IPS-18c (cell line): ENCODE measurements around the gene CFAP73.

Experiments
- H3K4me3 ChIP-seq: 2 replicates; pipeline ENCODE4 v1.7.0; 2013; ENCODE audit warnings: low read depth, mild to moderate bottlenecking, low read length, moderate library complexity; ENCODE audit not compliant: insufficient read depth
- H3K9me3 ChIP-seq: one replicate; pipeline ENCODE4 v1.6.1; 2013; ENCODE audit warnings: mild to moderate bottlenecking, low read length, moderate library complexity; ENCODE audit not compliant: control insufficient read depth, insufficient read depth

CFAP73 gene

DNA sequence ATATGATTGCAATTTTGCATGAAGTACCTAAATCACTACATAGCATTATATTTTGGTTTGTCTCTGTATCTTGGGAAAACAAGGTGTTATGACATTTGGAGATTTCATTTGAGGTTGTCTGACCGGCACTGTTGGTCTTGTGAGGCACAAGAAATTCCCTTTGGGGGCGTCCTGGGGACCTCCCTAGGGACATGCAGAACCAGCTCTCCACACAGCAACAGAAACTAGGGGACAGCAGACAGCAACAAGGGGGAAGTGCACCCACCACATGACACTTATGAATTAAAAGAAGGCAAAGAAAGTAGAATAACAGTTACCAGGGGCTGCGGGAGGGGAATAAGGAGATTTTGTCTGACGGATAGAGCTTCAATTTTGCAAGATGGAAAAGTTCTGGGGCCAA is 21.4 kb downstream of the CFAP73 start:
- H3K4me3 ChIP-seq: no peak overlapping the region
- no peaks in the 10 kb centered on the region for H3K9me3 ChIP-seq

DNA sequence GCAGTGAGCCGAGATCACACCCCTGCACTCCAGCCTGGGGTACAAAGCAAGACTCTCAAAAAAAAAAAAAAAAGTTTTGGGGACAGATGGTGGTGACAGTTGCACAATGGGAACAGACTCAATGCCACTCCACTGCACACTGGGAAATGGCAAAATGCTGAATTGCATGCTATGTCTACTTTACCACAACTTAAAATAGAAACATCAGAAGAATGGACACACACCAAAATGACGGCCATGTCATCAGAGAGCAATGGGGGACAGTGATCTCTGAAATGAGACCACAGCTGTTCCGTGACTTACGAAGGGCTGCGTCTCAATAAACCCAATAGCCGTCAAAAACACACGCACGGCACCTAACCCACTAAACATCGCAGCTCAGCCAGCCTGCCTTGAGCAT is 22.0 kb downstream of the CFAP73 start:
- H3K9me3 ChIP-seq: no peaks in the 10 kb centered on the region
- no peak overlapping the region for H3K4me3 ChIP-seq

DNA sequence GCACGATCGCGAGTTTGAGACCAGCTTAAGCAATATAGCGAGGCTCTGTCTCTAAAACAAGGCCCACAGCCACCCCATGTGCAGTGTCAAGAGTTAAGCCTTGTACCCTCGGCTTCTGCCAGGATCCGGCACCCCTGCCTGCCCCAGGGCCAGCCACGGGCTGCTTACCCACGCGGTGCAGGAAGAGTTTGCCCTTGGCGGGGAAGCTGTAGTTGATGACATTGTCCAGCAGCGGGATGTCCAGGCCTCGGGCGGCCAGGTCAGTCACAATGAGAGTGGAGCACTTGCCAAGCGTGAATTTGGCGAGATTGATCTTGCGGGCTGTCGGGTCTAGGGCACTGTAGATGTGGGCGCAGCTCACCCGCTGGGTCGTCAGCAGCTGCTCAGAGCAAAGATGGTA is 22.7 kb downstream of the CFAP73 start:
- no peak overlapping the region for H3K4me3 ChIP-seq
- no peaks in the 10 kb centered on the region for H3K9me3 ChIP-seq

DNA sequence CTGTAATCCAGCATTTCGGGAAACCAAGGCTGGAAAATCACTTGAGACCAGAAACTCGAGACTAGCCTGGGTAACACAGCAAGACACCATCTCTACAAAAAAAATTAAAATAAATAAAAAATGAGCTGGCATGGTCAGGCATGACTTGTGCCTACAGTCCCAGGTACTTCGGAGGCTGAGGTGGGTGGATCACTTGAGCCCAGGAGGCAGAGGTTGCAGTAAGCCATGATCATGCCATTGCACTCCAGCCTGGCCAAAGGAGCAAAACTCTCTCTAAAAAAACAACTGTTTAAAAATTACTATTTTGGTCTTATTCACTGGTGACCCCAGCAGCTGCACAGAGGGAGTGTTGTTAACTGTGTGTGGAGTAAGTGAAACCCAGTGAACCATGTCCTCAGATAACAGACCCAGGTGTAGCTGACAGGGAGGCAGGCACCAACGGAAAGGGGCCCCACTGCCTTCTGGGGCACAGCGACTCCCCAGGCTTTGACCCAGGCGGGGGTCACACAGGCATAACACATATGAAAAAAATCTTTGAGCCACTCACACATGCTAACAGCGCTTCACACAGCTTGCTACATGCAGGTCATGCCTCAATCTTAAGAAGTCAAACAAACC is 23.7 kb downstream of the CFAP73 start:
- no peak overlapping the region for H3K4me3 ChIP-seq
- no peaks in the 10 kb centered on the region for H3K9me3 ChIP-seq

DNA sequence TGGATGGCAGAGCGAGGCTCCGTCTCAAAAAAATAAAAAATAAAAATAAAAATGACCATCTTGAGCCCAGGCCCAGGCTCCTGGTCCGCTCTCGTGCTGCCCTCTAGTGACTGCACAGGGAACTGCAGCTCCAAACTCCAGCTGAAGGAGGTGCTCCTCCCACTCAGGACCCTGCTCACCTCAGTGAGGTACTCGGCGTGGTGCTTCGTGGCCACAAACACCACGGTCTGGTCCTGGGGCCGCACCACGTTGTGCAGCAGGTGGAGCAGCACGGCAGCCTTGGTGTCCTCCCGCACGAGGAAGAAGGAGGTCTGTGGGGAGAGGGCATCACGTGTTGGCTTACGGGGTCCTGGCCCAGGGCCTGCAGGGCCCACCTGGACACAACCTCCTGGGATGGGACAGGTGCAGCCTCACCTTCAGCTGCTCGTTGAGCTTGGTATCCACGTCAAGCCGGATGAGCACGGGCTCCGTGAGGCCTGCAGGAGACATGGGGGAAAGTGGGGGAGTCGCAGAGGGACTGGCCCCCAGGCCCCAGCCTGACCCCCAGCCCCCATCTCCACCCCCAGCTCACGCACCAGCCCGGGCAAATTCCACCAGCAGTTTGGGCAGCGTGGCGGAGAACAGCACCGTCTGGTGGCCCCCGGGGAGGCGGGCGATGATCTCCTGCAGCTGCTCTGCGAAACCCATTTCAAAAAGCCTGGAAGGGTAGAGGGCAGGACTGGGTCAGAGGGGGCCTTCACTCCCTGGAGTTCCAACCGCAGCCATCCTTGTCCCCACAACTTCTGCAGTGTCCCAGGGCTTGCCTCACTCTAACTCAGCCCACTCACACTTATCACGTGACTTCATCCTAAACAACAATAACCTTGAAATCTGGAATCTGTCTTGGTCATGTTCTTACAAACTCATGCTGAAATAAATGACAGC is 25.2 kb downstream of the CFAP73 start:
- Histone ChIP-seq H3K9me3 (no peaks in the 10 kb centered on the region), H3K4me3 (no peak overlapping the region)

DNA sequence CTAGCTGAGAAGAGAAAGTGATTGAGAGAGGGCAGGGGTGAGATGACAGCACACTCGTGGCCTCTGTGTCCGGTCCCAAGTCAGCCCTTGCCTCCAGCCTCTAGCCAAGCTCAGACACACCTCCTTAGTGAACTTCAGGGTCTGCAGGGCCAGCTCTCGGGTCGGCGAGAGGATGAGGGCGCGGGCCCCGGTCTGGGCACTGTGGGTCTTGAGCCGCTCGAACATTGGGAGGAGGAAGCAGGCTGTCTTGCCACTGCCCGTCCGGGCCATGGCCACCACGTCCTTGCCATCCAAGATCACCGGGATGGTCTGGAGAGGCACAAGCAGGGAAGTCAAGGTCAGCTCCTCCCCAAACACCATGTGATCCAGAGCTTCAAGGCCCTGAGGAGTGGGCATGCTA is 29.5 kb downstream of the CFAP73 start:
- H3K4me3 ChIP-seq: no peak overlapping the region
- H3K9me3 ChIP-seq: no peaks in the 10 kb centered on the region

DNA sequence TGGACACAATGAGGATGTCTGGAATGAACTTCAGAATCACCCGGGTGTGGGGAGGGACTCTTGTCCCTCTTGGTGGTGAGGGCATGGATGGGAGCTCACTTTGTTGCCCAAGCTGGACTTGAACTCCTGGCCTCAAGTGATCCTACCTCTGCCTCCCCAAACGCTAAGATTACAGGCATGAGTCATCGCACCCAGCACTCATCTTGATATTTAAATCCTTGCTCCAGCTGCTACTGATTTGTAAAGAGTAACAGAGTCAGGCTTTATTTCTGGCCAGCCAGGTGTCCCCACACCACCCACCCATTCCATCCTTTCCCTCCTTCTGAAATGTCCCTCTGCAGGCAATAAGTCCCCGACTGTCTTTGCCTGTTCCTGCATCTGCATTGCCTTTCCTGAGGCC is 30.8 kb downstream of the CFAP73 start:
- H3K4me3 ChIP-seq: no peak overlapping the region
- H3K9me3 ChIP-seq: no peaks in the 10 kb centered on the region

DNA sequence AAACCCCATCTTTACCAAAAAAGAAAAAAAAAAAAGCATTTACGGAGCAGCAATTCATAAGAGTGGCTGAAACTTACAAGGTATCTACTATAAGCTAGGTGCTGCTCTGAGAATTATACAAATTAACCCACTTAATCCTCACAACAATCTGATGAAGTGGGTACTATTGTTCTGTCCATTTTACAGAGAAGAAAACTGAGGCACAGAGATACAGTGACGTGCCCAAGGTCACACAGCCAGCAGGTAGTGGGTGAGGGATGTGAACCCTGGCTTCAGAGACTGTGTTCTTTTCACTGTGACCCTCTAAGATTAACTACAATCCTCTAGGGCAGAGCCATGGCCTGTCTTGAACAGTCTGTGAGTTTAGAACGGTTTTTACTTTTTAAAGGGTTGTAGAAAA is 32.5 kb downstream of the CFAP73 start:
- Histone ChIP-seq H3K9me3 (no peaks in the 10 kb centered on the region), H3K4me3 (no peak overlapping the region)

DNA sequence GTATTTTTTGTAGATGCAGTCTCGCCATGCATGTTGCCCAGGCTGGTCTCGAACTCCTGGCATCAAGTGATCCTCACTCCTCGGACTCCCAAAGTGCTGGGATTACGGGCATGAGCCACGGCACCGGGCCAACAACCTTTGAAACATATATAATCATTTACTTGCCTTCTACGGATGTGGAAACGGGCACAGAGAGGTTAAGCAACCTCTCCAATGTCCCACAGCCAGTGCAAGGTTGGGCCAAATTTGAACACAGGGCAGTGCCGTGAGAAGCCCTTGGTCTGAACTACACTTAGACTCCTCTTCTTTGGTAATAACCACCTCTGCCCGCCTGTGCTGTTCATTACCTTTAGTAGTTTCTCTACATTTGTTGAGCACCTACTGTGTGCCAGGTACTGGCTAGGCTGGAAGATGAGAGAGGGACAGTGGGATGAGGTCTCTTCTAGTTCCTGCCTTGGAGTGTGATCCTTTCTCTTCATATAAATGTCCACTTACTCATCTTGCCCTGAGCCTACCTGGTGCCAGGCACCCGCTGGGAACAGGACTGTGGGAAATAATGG is 33.6 kb downstream of the CFAP73 start:
- Histone ChIP-seq H3K9me3 (no peaks in the 10 kb centered on the region), H3K4me3 (no peak overlapping the region)

DNA sequence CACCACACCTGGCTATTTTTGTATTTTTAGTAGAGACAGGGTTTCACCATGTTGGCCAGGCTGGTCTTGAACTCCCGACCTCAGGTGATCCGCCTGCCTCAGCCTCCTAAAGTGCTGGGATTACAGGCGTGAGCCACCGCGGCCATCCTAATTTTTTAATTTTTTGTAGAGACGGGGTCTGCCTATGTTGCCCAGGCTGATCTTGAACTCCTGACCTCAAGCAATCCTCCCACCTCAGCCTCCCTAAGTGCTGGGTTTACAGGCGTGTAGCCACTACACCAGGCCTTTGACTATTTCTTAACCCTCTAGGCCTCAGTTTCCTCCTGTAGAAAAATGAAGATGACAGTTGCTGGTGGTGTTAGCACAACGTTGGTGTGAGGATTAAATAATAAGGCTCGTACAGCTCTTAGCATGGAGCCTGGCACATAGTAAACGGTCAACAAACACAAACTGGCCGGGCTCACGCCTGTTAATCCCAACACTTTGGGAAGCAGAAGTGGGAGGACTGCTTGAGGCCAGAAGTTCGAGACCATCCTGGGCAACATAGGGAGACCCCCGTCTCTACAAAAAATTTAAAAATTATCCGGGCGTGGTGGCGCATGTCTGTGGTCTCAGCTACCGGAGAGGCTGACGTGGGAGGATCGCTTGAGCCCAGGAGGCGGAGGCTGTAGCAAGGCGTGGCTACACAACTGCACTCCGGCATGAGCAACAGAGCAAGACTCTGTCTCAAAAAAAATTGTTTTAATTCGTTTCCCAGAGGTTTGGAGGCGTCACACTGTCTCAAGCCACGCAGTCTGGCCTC is 34.8 kb downstream of the CFAP73 start:
- peak overlapping the region; percentile 97 for H3K4me3 ChIP-seq
- no peaks in the 10 kb centered on the region for H3K9me3 ChIP-seq

DNA sequence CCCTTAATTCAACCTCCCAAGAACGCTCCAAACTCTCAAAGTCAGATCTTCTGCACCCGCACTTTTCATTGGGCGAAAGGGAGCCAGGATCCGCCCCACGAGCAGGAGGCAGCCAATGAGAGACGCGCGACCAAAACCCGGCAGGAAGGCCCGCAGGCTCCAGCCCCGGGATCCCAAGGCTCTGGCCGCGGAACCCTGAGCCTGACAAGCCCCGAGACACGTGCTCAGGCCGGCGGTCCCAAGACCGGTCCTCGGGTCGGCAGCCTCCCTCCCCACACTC is 35.3 kb downstream of the CFAP73 start:
- Histone ChIP-seq H3K4me3 (peak overlapping the region; percentile 97), H3K9me3 (no peaks in the 10 kb centered on the region)

DNA sequence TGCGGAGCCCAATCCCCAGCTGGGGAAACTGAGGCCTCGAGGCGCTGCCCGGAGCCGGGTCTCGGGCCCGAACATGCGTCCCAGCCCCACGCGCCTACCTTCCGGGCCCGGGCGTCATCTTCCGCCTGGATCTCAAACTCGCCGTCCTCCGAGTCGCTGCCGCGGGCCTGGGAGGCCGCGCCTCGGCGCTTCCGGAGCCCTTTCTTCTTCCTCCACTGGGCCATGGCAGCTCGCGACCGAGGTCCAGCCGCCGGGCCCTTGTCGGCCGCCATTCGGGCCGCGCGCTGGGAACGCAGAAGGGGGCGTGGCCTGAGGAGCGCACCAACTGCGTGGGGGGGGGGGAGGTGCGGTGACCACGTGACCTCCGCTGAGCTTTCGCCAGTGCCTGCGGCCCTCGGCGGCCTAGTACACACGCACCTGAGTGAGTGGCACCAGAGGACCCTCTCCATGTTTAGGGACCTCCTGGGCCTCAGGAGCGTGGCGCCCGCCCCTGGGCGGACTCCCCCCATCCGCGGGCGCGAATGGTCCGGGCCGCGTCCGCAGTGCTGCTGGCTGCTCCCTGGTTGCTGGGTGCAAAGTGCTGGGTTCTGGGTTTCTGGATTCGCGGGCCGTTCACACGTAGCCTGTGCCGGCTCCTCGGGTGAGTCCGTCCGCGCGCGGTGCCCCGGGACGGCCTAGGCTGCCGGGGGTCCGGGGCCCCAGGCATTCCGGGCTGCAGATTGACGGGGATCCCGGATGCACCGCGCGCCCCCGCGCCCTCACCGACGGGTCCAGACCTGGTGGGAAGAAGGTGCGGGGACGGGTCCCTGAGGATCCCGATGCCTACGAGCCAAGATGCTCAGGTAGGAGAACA is 35.9 kb downstream of the CFAP73 start, which contains the start of the genes DDX54 and RITA1:
Gene DDX54, minus strand, starts transcription at position 299 of the 853 bp plus-strand sequence. Its CDS starts 27 bp downstream, at position 272.
Gene RITA1, plus strand, starts transcription at position 542 of the 853 bp plus-strand sequence. CDS start 1,026 bp downstream, outside the sequence.
- peak within 1 kb of the TSS; percentile 97 for H3K4me3 ChIP-seq
- no peaks in the 10 kb centered on the region for H3K9me3 ChIP-seq

DNA sequence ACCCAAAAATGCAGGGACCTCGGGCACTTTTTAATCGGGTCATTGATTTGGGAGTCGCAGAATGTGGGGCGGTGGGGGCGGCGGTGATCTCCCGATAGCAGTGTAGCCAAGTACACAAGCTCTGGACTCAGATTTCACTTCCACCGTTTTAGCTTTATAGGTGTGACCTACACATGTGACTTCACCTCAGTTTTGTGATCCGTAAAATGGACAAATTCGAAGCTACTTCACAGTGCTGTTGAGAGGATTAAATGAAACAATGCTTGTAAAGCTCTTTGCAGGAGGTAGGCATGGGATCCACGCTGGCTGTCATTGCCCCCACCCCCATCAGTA is 36.5 kb downstream of the CFAP73 start:
- H3K9me3 ChIP-seq: no peaks in the 10 kb centered on the region
- H3K4me3 ChIP-seq: peak overlapping the region; percentile 97

DNA sequence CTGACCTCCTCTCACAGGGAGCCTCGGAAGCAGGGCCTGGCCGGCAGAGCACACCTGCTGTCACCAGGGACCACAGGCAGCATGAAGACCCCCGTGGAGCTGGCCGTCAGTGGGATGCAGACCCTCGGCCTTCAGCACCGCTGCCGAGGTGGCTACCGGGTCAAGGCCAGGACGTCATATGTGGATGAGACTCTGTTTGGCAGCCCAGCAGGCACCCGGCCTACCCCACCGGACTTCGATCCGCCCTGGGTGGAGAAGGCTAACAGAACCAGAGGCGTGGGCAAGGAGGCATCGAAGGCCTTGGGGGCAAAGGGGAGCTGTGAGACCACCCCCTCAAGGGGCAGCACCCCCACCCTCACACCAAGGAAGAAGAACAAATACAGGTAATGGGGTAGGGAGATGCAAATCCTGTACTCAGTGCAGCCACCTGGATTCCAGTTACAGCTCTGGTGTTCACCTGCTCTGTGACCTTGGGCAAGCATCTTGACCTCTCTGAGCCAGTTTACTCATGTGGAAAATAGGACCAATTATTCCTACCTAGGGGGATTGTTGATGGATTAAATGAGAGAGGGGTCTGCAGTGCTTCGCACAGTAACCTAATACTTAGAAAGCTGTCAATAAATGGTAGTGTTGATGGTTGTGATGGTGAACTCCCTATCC is 37.3 kb downstream of the CFAP73 start:
- no peaks in the 10 kb centered on the region for H3K9me3 ChIP-seq
- H3K4me3 ChIP-seq: no peak overlapping the region

DNA sequence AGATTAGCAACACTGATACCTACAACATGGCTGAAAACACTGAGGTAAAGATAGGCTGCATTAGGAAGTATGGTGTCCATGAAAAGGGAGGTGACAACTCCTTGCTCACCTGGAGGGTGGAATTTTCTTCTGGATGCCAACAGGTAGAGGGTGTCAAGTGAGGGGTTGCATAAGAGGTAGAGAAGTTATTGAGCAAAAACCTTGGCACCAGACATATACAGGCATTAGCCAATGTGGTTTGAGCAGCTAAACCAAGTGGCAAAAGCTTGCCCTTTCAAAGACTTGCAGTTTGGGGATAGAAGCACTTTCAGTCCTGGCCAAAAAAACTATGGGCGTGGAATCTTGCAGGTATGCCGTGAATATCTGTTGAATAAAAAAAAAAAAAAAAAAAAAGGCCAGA is 39.8 kb downstream of the CFAP73 start:
- no peaks in the 10 kb centered on the region for H3K9me3 ChIP-seq

DNA sequence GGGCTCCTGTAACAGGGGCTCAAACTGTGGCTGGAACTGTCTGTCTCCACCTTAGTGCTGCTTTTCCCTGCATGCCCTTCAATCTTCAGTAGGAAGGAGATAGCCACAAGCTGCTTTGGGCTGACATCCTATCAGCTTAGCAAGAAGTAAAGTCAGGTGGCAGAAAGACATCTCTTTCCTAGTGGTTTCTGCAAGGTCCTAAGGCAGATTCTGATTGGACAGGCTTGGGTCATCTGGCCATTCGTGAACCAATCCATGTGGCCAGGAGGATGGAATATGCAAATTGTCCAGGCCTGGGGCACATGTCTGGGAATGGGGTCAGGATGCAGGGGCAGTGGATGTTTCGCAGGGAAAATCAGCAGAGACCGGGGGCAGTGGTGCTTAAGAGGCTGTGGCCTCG is 41.2 kb downstream of the CFAP73 start:
- H3K4me3 ChIP-seq: no peak overlapping the region
- no peaks in the 10 kb centered on the region for H3K9me3 ChIP-seq

More for the DNA sequence above, 39.8 kb downstream of the CFAP73 start:
- no peak overlapping the region for H3K4me3 ChIP-seq
